HepG2 (cell line): ENCODE measurements around the gene ANO10. TPM values are rescaled to one million over a fixed set of nuclear protein-coding genes. Genes with fewer than 3 reads are reported as not detected.

ENCODE experiments used
- ATAC-seq: fragments of 200-7000 bp; cut with Tn5 transposase; 3 replicates; pipeline ENCODE4 v1.9.1; 2020; ENCODE audit warnings: mild to moderate bottlenecking, moderate library complexity
- BruUV-seq: library from RNA; stranded (reverse); fragments of 400-500 nt; replicated peaks from 2 replicates; lab custom pipeline; 2021; lab: Mats Ljungman, UMichigan
- CTCF ChIA-PET: fragments of 300-600 bp; formaldehyde crosslinking; extraction: SDS; loops from one replicate; lab custom pipeline; 2021; ENCODE audit warnings: low total read pairs, inconsistent platforms, low intra/inter-chr PET ratio; lab: Yijun Ruan, JAX
- POLR2A ChIA-PET: fragments of 350-600 bp; sonication (Branson Sonifier 250); formaldehyde crosslinking; loops from one replicate; lab custom pipeline; 2020; ENCODE audit warnings: antibody characterized with exemption, inconsistent platforms; lab: Yijun Ruan, JAX
- DNase-seq: peaks from one replicate; pipeline ENCODE4 v3.0.0-alpha.2; 2015; ENCODE audit warnings: low spot score
- FAIRE-seq: peaks from 3 replicates; lab custom pipeline; 2011; peaks lifted over from hg19 to GRCh38; lab: Jason Lieb, UNC
- H2AFZ ChIP-seq: one replicate; pipeline ENCODE4 v1.6.1; 2011; ENCODE audit warnings: low read length, inconsistent platforms
- H3K27ac ChIP-seq: fragments of 300-600 bp; 3 replicates; pipeline ENCODE4 v1.8.0; 2011; ENCODE audit warnings: mixed run types, mild to moderate bottlenecking, mixed read lengths, low read length, inconsistent platforms; ENCODE audit not compliant: insufficient read depth; ENCODE audit errors: extremely low read length
- H3K27me3 ChIP-seq, 2 experiments: fragments of 200-600 bp in 1 of 2; 2 replicates in 1 of 2; 3 replicates in 1 of 2; pipeline versions ENCODE4 v1.6.0 to v1.8.0; 2011; ENCODE audit warnings: low read length in 2 of 2, mild to moderate bottlenecking in 2 of 2, moderate library complexity in 2 of 2, inconsistent platforms in 1 of 2; ENCODE audit not compliant: insufficient read depth in 2 of 2, control insufficient read depth in 1 of 2
- H3K36me3 ChIP-seq, 2 experiments: fragments of 200-600 bp in 1 of 2; replicated peaks in 1 of 2; 2 replicates in 1 of 2; 3 replicates in 1 of 2; pipeline versions ENCODE4 v1.5.1 to v1.8.0; 2011; ENCODE audit warnings: low read length in 2 of 2, inconsistent platforms in 1 of 2; ENCODE audit not compliant: insufficient read depth in 2 of 2, control insufficient read depth in 1 of 2
- H3K4me1 ChIP-seq: 2 replicates; pipeline ENCODE4 v1.5.1; 2012; ENCODE audit warnings: low read length, inconsistent platforms; ENCODE audit not compliant: insufficient read depth
- H3K4me2 ChIP-seq: 2 replicates; pipeline ENCODE4 v1.6.0; 2011; ENCODE audit warnings: low read depth, low read length, inconsistent platforms
- H3K4me3 ChIP-seq, 3 experiments: fragments of 200-600 bp in 1 of 3; sonication (generic), shearing (Covaris generic) in 1 of 3; replicated peaks in 1 of 3; 2 replicates each; pipeline ENCODE4 v1.5.1; 2011 to 2016; ENCODE audit warnings: low read length in 3 of 3, inconsistent platforms in 2 of 3, low read depth in 2 of 3, mild to moderate bottlenecking in 2 of 3, control low read depth in 1 of 3, mixed read lengths in 1 of 3; ENCODE audit not compliant: insufficient read depth in 1 of 3
- H3K79me2 ChIP-seq: one replicate; pipeline ENCODE4 v1.6.1; 2011; ENCODE audit warnings: low read length, inconsistent platforms; ENCODE audit not compliant: insufficient read depth
- H3K9ac ChIP-seq: 2 replicates; pipeline ENCODE4 v1.6.0; 2011; ENCODE audit warnings: mild to moderate bottlenecking, low read depth, low read length, inconsistent platforms; ENCODE audit not compliant: insufficient read depth
- H3K9me3 ChIP-seq: 2 replicates; pipeline ENCODE4 v1.5.1; 2012; ENCODE audit warnings: mild to moderate bottlenecking, low read length
- H4K20me1 ChIP-seq: 2 replicates; pipeline ENCODE4 v1.6.0; 2011; ENCODE audit warnings: inconsistent platforms, mild to moderate bottlenecking, low read length, moderate library complexity; ENCODE audit not compliant: insufficient read depth
- ETV6 ChIP-seq: sonication (generic); formaldehyde crosslinking; conservative IDR thresholded peaks from 2 replicates; pipeline ENCODE4 v1.4.0; 2020; ENCODE audit warnings: missing genetic modification reagents
- FOXO4 ChIP-seq: sonication (generic); formaldehyde crosslinking; conservative IDR thresholded peaks from 2 replicates; pipeline ENCODE4 v1.8.1; 2023; ENCODE audit warnings: missing genetic modification reagents
- HIVEP1 ChIP-seq: sonication (generic); formaldehyde crosslinking; IDR thresholded peaks from 2 replicates; pipeline ENCODE4 v1.4.0; 2020; ENCODE audit warnings: mild to moderate bottlenecking, missing genetic modification reagents
- MAFF ChIP-seq: IDR thresholded peaks from 2 replicates; pipeline ENCODE4 v1.6.1; 2011; ENCODE audit warnings: low read depth, low read length, improper control_type of control experiment
- MAFK ChIP-seq, 2 experiments: IDR thresholded peaks in 1 of 2; conservative IDR thresholded peaks in 1 of 2; 2 replicates each; pipeline ENCODE4 v1.6.1; 2011; ENCODE audit warnings: improper control_type of control experiment in 2 of 2, low read length in 2 of 2
- NCOA2 ChIP-seq: sonication (generic); formaldehyde crosslinking; IDR thresholded peaks from 2 replicates; pipeline ENCODE4 v1.8.0; 2022; ENCODE audit warnings: inconsistent platforms
- REXO4 ChIP-seq: sonication (generic); formaldehyde crosslinking; IDR thresholded peaks from 2 replicates; pipeline ENCODE4 v1.8.0; 2022; ENCODE audit warnings: missing genetic modification reagents, mild to moderate bottlenecking, borderline replicate concordance
- ZGPAT ChIP-seq: IDR thresholded peaks from 2 replicates; pipeline ENCODE4 v1.6.1; 2016; ENCODE audit warnings: mild to moderate bottlenecking
- ZNF160 ChIP-seq: sonication (generic); formaldehyde crosslinking; IDR thresholded peaks from 2 replicates; pipeline ENCODE4 v1.8.0; 2022; ENCODE audit warnings: mild to moderate bottlenecking, inconsistent platforms, missing genetic modification reagents
- WGBS: methylation state at CpG from one replicate; pipeline ENCODE4 v1.1.6; 2017; ENCODE audit warnings: low lambda C conversion rate; 5-methylcytosine and 5-hydroxymethylcytosine counted together
- in situ Hi-C: cut with HindIII; loops from 2 replicates; pipeline ENCODE4 v1.10.0; 2017; ENCODE audit warnings: low pct_unique_long_range_greater_than_20kb; ENCODE audit not compliant: extremely low pct_ligation_motif_present
- intact Hi-C: fragments of 100-400 bp; cut with micrococcal nuclease; formaldehyde crosslinking; loops from one replicate; pipeline ENCODE4 v1.10.0; 2022; ENCODE audit not compliant: unreplicated experiment
- polyA plus RNA-seq, 8 experiments: library from polyadenylated mRNA; depleted of rRNA in 3 of 8; stranded (reverse) in 7 of 8; unstranded in 1 of 8; fragments of >200 nt; fragmentation: Illumina TruSeq in 4 of 8; extraction: Trizol in 4 of 8; gene quantifications; 2 replicates each; pipeline versions ENCODE4 v1.2.1 to v1.2.3, GENCODE V29; 2011 to 2016; ENCODE audit warnings: low read depth in 4 of 8, missing spikeins in 1 of 8, mixed read lengths in 1 of 8; ENCODE audit not compliant: insufficient read depth in 1 of 8
- total RNA-seq, 5 experiments: library from RNA; depleted of rRNA; stranded (reverse); fragments of >200 nt; fragmentation: Illumina TruSeq; extraction: Trizol; gene quantifications; 2 replicates each; pipeline ENCODE4 v1.2.3, GENCODE V29; 2016; ENCODE audit warnings: low read depth in 1 of 5
- TF ChIP-seq, protein P1 (sequence below): sonication (generic); formaldehyde crosslinking; IDR thresholded peaks from 2 replicates; pipeline ENCODE4 v1.8.1; 2023; ENCODE audit warnings: mild to moderate bottlenecking, inconsistent platforms, moderate library complexity, missing genetic modification reagents, borderline replicate concordance
- TF ChIP-seq, protein P2 (sequence below): sonication (generic); formaldehyde crosslinking; IDR thresholded peaks from 2 replicates; pipeline ENCODE4 v1.8.0; 2022; ENCODE audit warnings: missing genetic modification reagents, mild to moderate bottlenecking, inconsistent platforms, borderline replicate concordance

ANO10 gene
- total and polyA plus RNA-seq, 2 of the 13 experiments (the other 11 are each of a cell fraction or from before 2014, with no cell fraction given): 10.4 to 13.1 TPM

- H3K9ac ChIP-seq: no peak overlapping the region
- H3K4me2 ChIP-seq: no peak overlapping the region
- H2AFZ ChIP-seq: no peak overlapping the region
- no peak for FAIRE-seq
- no peak for ATAC-seq
- ChIA-PET CTCF (no interaction called here), POLR2A (no interaction called here)
- no peaks in the 10 kb centered on the region for H3K36me3 ChIP-seq
- intact Hi-C loops: no loop called here
- no peak for DNase-seq
- no peaks in the 10 kb centered on the region for H3K79me2 ChIP-seq
- H4K20me1 ChIP-seq: no peaks in the 10 kb centered on the region
- no TSS peak for BruUV-seq
- 95% methylated on average over 1 of the region's 1 CpG for WGBS
- peaks cover 3% of the 10 kb centered on the region for H3K4me1 ChIP-seq
- no peak overlapping the region for H3K27ac ChIP-seq
- no peaks in the 10 kb centered on the region for H3K9me3 ChIP-seq
- H3K27me3 ChIP-seq: no peaks in the 10 kb centered on the region
- in situ Hi-C loops: no loop called here
- TF ChIP-seq, protein P1, sequence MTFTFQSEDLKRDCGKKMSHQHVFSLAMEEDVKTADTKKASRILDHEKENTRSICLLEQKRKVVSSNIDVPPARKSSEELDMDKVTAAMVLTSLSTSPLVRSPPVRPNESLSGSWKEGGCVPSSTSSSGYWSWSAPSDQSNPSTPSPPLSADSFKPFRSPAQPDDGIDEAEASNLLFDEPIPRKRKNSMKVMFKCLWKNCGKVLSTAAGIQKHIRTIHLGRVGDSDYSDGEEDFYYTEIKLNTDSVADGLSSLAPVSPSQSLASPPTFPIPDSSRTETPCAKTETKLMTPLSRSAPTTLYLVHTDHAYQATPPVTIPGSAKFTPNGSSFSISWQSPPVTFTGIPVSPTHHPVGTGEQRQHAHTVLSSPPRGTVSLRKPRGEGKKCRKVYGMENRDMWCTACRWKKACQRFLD (CRISPR knock-in tag): no peak
- TF ChIP-seq FOXO4 (CRISPR knock-in tag): no peak
- TF ChIP-seq, all 625 proteins: peak for 0
- no peak overlapping the region for H3K4me3 ChIP-seq
Observed at GRCh38 chr3:43534675-43535074, 87.1 kb downstream of the ANO10 start.

DNA sequence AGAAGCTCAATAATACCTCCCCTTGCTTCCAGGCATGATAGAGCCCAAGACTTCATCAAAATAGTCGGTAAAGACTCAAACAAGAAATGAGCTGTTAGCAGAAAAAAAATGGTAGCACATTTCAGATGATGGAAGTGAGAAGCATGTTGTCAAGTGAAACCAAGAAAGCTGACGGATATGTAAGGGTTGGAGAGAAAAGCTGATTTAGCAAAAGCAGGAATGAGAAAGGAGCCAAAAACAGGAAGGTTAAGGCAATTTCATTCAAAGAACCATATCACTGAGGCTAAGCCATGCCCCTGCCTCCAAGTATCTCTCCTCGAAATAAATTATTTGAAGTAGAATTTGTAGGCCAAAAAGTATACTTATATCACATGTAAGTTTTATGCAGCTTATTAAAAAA lies 88.8 kb downstream of the ANO10 start:
- Histone ChIP-seq H3K36me3 (no peaks in the 10 kb centered on the region), H3K79me2 (no peaks in the 10 kb centered on the region), H3K27ac (no peak overlapping the region), H4K20me1 (no peaks in the 10 kb centered on the region), H2AFZ (no peak overlapping the region), H3K4me1 (no peaks in the 10 kb centered on the region), H3K9ac (no peak overlapping the region), H3K4me3 (no peak overlapping the region), H3K27me3 (no peaks in the 10 kb centered on the region), H3K4me2 (no peak overlapping the region), H3K9me3 (peaks cover 8% of the 10 kb centered on the region)
- intact Hi-C loops: no loop called here
- ChIA-PET CTCF (no interaction called here), POLR2A (no interaction called here)
- no TSS peak for BruUV-seq
- no peak for ATAC-seq
- TF ChIP-seq ETV6 (no peak), MAFF (0 out of 2 replicates have a peak, but pooled peaks have one; percentile 25), NCOA2 (CRISPR knock-in tag) (no peak), REXO4 (CRISPR knock-in tag) (no peak), ZGPAT (CRISPR knock-in tag) (no peak), MAFK (conservative IDR thresholded peaks at IDR 0.05 in 1 of 2, IDR thresholded peaks at IDR 0.05 in 1 of 2; ENCODE audit: low read length in 2 of 2) (peak; percentile 29 to 59; a peak in 3 of 4 replicates), ZNF160 (CRISPR knock-in tag) (no peak), HIVEP1 (CRISPR knock-in tag) (no peak)
- TF ChIP-seq, protein P2, sequence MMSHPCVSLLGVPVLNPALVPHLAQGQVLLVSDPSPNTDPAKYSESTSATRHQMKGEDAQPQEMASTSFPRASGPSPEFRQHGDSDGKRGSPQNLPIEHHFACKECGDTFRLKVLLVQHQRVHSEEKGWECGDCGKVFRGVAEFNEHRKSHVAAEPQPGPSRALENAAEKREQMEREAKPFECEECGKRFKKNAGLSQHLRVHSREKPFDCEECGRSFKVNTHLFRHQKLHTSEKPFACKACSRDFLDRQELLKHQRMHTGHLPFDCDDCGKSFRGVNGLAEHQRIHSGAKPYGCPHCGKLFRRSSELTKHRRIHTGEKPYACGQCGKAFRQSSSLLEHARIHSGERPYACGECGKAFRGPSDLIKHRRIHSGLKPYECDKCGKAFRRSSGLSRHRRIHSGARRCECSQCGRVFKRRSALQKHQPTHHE (CRISPR knock-in tag): no peak
- 91% methylated on average over 3 of the region's 3 CpGs for WGBS
- in situ Hi-C loops: no loop called here
- DNase-seq: no peak
- no peak for FAIRE-seq
